Stimulated activated CD4-positive, alpha-beta T cell treated with anti-CD3 and anti-CD28 coated beads, Interleukin-15, amount 100 ng/mL, for 24 hours (primary cell): ENCODE results near the gene YIPF2.
"Not testable (repeated sequence)": the region's sequence is repeated elsewhere in the genome, so short reads cannot be mapped to it uniquely, and the experiment has no call there.

ENCODE experiments used
- DNase-seq: peaks from one replicate; pipeline ENCODE4 v3.0.0-alpha.2; 2020

The YIPF2 gene

DNA sequence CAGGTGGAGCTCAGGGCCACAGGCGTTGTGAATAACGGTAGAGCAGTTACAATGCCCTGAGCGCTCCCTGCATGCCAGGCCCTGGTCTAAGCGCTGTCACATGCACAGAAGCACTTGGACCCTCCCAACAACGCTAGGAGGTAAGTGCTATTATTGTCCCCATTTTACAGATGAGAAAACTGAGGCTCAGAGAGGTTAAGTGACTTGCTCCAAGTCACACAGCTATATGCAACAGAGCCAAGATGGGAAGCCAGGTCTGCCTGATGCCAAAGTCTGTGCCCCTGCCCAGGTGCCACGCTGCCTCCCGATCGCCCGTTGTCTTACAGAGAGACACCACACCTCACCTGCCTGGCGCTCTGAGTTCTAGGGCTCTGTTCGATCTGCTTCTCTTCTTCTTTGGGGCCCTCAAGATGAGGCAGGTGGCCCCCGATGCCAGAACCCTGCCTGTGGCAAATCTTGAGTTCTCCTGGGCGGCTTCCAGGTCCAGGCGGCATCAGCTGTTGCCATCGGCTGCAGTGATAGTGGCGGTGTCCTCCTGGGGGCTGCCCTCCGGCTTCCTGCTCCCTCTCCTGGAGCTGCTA lies 20.0 kb downstream of the YIPF2 start:
- no peak for DNase-seq

DNA sequence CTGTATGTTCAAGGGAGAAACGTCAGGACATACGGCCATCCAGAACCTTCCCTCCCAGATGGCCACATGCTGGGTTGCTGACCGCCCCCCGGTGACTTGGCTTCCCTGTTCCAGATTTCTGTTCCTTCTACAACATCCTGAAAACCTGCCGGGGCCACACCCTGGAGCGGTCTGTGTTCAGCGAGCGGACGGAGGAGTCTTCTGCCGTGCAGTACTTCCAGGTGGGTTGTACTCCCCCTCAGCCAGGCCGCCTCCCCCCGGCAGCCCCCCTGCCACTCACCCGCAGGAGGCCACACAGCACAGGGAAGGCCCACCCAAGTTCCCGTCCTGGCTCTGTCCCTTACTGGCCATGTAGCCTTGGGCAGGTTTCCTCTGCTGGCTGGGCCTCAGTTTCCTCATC lies 20.5 kb downstream of the YIPF2 start:
- no peak for DNase-seq

DNA sequence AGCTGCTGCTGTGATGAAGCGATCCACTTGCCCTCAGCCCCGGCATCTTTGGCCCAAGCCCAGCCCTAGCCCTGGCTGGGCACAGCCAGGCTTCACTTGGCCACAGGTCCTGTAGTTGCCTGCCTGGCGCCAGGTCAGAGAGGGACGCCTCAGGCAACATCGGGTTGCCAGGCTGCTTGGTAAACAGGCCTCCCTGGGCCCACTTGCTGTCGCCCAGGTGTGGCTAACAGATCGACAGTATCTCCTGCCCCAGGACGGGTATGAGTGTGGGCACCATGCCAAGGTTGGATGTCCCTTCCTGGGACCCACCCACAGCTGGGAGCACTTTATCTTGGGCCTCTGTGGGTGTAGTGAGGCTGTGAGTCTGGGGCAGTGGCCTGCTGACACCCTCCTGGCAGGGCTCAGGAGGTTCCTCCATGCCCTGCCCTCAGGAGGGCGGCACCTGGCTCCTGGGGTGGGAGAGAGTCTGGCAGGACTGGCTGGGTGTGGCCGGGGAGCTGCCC lies 29.2 kb downstream of the YIPF2 start:
- DNase-seq: no peak

DNA sequence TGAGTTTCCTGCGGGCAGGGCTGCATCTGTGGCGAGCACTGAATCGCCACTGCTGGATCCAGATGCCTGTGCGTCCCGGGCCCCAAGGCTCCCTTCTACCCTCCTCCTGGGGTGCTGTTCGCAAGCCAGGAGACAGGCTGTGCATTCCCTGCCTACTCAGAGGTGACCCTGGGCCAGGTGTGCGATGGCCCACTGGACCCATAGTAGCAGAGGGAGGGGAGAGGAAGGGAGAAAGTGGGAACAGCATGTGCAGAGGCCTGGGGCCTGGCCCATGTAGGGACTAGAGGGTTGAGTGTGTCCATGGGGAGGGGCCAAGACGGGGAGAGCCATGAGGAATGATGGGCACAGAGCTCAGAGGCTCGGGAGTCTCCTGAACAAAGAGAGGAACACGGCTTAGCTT lies 29.8 kb downstream of the YIPF2 start:
- DNase-seq: no peak

DNA sequence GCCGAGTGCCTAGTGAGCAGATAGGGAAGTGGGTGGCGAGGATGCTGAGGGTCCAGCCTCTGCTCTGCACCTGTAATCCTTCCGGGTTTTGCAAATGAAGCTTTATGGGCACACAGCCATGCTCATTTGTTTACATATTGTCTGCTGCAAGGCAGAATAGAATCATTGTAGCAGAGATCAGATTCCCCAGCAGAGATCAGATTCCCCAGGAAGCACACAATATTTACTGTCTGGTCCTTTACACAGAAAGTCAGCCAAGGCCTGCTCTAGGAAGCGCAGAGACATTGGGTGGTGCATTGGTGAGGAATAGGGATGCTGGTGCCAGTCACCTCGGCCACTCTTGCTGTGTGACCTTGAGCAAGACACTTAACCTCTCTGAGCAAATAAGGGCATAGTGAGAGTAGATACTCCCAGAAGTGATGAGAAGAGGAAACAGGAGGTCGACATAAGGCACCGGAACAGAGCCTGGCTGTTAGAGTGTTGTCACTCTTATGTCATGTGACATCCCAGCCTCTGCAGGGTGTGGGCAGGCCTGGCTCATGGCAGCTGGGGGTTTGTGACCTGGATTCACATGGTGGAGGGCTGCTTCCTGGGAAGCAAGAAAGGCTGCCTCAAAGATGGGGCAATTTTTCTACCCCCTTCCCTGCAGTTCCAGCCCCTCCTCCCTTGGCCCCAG lies 31.4 kb downstream of the YIPF2 start:
- no peak for DNase-seq

DNA sequence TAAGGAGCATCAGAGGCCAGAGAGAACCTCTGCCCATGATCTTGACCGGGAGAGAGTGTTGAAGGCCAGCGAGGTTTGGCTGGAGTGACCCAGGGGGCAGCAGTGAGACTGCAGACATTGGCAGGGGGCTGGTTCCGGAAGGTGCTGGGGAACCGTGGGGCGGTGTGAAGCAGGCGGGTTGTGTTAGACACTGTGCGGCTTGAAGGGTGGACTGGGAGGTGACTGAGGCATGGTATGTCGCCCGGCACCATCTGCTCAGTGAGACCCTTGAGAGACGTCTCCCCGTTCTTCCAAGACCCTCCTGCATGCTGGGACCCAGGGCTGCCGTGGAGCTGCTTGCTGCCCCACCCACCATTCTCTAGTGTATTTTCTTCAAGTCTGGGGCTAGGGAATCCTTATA lies 32.5 kb downstream of the YIPF2 start:
- DNase-seq: no peak

DNA sequence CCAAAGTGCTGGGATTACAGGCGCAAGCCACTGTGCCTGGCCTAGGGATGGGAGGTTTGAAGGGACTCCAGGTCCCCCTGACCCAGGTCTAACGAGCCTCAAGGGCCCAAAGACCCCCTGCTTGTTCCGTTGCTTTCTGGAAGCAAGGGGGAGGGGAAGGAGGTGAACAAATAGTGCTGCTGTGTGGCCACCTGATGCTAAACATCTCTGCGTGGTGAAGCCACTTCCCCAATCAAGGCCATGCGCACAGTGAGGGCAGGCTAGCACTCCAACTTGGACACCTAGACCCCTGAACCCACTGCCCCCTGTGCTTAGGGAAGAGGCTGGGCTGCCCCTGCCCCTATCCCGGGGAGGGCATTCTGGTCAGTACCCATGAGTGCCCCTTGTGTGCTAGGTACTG lies 33.1 kb downstream of the YIPF2 start:
- no peak for DNase-seq

DNA sequence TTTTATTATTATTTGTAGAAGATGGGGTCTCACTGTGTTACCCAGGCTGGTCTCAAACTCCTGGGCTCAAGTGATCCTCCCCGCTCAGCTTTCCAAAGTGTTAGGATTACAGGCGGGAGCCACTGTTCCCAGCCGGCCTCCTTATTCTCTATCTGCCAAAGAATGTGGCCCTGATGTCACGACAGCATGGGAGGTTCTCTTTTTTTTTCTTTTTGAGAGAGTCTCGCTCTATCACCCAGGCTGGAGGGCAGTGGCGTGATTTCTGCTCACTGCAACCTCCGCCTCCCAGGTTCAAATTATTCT lies 33.6 kb downstream of the YIPF2 start:
- no peak for DNase-seq

DNA sequence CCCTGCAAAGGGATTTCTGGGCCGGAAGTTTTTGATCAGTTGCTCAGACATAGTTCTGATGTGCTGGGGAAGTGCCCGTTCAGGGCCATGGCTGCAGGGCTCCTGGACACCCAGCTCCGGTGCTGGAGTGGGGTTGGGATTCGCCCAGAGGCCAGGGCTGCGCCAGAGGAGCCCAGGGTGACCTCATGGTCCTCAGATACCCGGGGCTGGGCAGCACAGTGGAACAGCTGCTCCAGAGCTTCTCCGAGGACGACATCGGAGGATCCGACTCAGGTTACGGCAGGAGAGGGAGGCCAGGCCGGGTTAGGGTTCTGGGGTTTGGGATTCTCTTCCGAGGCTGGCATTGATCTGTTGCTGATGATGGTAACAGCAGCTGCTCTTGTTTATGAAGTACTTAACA lies 36.2 kb downstream of the YIPF2 start:
- DNase-seq: no peak

DNA sequence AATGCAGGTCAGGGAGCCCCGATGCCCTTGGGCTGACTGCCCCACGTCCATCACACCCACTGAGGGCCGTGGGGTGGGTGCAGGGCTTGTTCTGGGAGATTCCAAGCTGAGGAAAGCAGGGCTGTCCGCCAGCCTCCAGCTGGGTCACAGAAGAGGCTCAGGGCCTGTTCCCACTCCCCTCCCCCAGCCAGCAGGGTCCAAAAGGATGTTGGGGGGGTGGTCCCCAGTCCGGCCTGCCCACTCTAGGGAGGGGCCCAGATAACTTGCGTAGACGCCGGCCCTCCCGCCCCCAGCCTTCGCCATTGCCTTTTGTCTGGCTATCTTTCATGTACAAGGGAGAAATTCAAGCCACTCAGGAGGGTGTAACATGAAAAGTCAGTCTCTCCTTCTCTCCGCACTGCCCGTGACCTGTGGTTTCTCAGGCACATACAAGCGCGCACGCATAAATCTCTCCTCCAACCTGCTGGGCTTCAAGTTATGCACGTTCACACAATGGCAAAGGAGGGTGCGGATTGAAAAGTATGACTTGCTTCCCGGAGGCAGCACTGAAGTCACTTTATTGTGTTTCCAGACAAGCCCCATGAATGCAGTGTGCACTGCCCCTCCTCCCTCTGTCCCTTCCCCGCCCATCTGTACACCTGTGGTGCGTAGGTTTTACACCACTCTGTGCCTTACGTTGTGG lies 36.9 kb downstream of the YIPF2 start:
- DNase-seq: no peak

DNA sequence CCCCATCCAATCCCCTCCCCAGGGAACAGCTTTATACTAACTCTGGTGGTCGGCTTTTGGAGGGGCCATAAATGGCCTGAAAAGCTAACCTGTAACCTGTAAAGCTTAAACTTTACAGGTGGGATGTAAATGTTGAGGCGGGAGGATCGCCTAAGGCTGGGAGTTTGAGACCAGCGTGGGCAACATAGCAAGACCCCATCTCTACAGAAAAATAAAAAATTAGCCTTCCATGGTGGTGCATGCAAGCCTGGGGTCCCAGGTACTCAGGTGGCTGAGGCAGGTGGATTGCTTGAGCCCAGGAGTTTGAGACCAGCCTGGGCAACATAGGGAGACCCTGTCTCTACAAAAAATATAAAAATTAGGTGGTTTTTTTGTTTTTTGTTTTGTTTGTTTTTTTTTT lies 38.6 kb downstream of the YIPF2 start:
- no peak for DNase-seq

DNA sequence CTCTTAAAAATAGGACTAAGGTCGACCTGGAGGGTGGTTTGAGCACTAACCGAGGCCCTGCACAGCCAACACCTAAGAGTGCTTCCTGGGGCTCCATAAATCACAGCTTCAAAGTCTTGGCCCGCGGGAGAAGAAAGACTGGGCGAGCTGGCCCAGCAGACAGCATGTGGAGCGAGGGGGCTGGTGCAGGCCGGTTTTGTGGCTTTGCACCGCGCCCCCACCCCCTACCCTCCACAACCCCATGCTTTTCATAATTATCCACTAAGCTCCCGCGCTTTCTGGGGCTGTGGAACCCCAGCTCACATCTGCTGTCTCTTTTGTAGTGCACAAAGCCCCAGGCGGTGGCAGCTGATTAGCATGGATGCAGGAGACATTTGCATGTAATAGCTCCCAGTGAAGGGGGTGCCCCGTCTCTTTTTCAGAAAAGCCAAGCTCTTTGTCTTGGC lies 40.0 kb downstream of the YIPF2 start:
- no peak for DNase-seq

DNA sequence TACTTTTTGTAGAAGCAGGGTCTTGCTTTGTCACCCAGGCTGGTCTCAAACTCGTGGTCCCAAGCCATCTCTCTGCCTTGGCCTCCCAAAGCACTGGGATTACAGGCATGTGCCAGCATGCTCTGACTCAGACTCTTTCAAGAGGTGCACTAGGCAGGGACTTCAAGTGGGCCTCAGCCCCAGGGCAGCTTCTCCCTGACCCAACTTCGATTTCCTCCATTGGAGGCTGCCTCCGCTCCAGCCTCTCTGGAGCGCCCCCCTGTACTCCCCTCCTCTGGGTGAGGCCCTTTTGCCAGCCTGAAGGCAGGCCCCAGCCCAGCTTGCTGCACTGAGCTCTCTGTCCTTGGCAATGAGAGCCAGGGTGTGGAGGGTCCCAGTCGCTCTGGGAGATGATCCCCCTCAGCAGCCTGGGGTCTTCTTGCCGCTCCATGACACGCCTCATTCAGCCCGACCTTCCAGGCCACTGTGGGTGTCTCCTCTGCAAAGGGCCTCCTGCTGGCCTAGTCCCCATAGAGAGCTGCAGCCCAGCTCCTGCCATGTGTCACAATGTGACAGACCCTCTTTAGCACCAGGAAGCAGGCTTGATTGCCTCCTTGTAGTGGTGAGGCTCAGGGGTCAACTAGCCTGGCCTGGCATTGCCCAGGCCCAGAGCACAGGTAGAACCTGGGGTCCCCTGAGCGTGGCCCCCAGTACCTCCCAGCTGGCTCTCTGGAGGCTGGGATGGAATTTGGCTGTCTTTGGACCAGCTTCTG lies 40.6 kb downstream of the YIPF2 start:
- no peak for DNase-seq

DNA sequence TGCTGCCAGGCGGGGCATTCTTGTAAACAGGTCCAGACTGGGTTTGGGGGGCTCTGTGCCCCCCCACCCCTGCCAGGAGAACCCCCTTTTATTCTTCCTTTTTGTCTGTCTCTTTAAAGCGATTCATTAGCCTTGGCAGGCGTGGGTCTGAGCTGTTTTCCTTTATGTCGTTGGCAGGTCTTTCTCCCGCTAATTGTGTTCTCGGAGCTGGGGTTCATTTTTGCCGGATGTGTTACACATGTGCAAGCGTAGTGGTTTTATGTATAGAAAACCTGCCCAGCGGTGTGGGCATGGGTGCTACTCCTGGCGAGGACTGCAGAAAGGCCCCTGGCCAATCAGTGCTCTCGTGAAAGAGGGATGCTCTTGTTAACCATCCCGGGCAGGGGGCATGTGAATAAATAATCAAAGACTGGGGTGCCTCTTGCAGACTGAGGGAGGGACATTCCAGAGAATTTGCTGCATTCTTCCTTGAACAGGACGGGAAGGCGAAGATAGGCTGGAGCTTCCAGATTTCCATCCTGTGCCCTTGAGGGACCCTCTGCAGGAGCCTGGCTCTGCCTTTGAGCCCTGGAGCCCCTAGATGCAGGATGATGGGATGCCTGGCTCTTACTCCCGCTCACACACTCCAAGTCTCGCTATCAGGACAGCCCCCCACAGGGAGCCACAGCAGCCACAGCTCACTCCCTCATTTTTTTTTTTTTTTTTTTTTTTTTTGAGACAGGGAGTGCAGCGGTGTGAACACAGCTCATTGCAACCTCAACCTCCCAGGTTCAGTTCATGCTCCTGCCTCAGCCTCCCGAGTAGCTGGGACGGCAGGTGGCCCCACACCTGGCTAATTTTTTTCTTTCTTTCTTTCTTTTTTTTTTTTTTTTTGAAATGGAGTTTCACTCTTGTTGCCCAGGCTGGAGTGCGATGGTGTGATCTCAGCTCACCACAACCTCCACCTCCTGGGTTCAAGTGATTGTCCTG lies 43.0 kb downstream of the YIPF2 start:
- DNase-seq: no peak

DNA sequence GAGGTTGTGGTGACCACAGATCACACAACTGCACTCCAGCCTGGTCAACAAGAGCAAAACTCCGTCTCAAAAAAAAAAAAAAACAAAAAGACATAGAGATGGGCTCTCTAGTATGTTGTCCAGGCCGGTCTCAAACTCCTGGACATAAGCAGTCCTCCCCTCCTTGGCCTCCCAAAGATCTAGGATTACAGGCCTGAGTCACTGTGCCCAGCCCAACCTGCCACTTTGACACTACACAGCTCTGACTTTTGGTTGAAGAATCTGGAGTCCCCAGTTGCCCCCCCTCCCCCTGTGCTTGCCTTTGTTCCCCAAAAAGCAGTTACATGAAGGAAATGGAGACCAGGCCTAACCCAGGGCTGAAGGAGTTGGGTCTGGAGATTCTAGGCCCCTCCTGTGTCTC lies 44.2 kb downstream of the YIPF2 start:
- no peak for DNase-seq

DNA sequence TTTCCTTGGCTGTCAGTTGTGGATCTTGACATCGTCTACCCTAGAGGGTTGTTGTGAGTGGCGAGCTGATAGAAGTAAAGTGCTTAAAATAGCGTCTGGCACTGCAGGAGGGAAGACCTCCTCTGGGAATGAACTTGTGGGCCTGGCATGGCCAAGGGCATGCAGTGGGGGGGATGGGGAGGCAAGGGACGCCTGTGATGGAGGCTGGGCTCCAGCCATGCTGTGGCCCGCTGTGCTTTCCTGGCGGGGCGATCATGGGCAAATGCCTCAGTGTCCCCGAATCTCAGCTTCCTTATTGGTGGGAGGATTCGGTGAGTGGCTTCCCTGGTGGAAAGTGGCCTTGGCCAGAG lies 46.4 kb downstream of the YIPF2 start:
- no peak for DNase-seq

DNA sequence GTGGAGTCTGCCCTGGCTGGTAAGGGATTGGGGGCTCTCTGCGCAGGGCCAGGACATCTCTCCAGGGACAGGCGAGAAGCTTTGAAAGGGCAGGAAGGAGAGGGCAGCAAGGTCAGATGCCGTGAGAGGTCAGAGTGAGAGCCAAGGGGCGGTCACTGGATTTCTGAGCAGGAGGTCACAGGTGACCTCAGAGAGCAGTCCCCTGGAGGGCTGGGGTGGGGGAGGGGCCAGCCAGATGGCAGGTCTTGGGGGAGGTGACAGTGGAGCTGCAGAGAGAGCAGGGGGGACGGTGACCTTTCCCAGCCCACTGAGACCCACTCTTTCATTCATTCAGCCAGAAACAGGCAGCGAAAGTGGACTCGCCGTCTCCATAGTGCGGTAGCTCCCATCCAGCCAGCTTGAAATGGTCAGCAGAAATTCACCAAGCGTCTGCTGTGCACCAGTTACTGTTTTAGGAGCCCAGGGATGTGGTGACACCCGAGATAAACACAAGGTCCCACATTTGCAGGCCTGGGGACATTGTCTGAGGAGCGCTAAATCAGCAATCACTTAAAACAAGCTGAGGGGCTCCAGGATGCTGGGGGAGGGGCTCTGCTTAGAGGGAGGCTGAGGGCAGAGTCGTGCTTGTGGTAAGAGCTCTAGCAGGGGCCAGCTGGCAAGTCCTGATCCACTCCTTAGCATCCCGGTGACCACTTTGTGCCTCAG lies 46.9 kb downstream of the YIPF2 start:
- no peak for DNase-seq

DNA sequence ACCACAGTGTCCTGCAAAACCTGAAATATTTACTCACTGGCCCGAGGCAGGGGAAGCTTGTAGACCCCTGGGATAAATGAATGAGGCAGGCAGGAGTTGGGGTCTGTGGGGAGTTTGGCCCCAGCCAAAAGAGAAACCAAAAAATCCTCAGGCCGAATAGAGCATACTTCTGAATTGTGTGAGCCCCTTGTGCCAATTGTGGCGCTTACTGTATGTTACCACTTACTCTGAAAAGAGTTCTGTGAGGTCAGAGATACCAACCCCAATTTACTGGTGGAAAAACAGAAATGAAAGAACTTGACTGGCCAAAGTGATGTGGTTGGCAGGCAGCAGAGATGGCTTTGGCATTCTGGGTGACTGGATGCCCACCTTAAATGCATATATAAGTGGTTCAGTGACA lies 50.2 kb downstream of the YIPF2 start:
- DNase-seq: no peak

DNA sequence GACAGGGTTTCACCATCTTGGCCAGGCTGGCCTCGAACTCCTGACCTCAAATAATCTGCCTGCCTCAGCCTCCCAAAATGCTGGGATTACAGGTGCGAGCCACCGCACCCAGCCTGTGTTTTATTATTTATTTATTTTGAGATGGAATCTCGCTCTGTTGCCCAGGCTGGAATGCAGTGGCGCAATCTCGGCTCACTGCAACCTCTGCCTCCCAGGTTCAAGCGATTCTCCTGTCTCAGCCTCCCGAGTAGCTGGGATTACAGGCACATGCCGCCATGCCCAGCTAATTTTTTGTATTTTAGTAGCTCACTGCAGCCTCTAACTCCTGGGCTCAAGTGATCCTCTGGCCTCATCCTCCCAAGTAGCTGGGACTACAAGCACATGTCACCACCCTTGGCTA lies 50.8 kb downstream of the YIPF2 start:
- DNase-seq: not testable (repeated sequence)

DNA sequence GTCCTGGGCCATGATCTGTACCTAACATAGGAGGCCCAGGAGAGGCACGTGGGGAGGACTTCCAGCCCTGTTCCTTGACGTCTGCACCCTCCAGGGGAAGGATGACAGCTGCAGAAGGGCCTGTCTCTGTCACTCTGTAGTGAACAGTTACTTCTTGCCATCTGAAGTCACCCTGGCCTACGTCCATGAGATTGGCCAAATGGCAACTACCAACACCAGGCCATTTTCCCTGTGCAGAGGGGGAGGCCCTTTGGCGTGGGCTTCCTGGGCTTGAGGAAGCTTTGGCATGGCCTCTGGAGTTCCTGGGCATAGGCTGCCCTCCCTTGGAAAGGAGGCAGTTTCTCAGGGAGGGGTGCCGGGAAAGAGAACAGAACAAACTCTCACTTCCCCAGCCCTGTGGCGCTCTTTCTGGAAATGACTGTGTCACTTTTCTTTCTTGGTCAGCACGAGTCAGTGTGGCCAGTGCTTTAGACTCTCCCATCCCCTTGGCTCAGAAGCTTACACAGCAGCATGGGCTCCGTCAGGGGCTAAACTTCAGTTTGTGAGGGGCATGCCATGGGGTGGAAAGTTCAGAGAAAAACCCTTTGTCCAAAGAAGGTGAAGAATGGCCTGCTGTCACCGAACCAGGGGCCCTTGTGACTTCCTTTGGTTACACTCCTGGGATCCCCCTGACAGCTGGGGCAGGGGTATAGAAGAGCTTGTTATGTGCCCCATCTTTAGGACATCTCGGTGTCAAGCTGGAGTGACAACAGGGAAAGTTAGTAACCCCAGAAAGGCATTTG lies 51.8 kb downstream of the YIPF2 start:
- DNase-seq: no peak

DNA sequence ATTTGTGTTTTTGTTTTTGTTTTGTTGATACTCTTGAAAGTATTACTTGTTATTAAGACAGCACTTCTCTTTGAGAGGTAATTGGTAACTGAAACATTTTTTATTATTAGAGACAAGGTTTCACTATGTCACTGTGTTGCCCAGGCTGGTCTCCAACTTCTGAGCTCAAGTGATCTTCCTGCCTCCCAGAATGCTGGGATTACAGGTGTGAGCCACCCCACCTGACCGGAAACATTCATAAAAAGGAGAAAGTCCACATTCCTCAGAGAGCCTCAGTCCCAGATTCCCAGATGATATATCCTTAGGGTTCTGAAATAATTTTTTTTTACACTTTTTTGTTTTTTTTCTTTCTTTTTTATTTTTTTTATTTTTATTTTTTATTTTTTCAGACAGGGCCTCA lies 54.4 kb downstream of the YIPF2 start:
- no peak for DNase-seq
